PC-3 (cell line): ENCODE results near the gene EIF4EBP2. TPM values are rescaled to one million over a fixed set of nuclear protein-coding genes. Genes with fewer than 3 reads are reported as not detected.

Experiments
- ATAC-seq: fragments of 200-7000 bp; cut with Tn5 transposase; 2 replicates; pipeline ENCODE4 v1.9.1; 2020; ENCODE audit warnings: mild to moderate bottlenecking, moderate library complexity
- BruUV-seq: library from RNA; stranded (reverse); fragments of 400-500 nt; replicated peaks from 2 replicates; lab custom pipeline; 2021; lab: Mats Ljungman, UMichigan
- CTCF ChIA-PET: fragments of 300-600 bp; sonication (Branson Sonifier 250); formaldehyde crosslinking; loops from one replicate; lab custom pipeline; 2022; ENCODE audit warnings: antibody characterized with exemption; lab: Charles Lee
- POLR2A ChIA-PET: fragments of 300-600 bp; sonication (Branson Sonifier 250); formaldehyde crosslinking; loops from one replicate; lab custom pipeline; 2022; ENCODE audit warnings: antibody characterized with exemption; ENCODE audit not compliant: unreplicated experiment; lab: Charles Lee
- DNase-seq: peaks from one replicate; pipeline ENCODE4 v3.0.0-alpha.2; 2015
- H2AFZ ChIP-seq: fragments of 300-600 bp; sonication (generic); 2 replicates; pipeline ENCODE4 v1.6.0; 2016; ENCODE audit warnings: antibody characterized with exemption, low read length
- H3F3A ChIP-seq: fragments of 300-600 bp; sonication (generic); one replicate; pipeline ENCODE4 v1.6.0; 2017; ENCODE audit warnings: antibody characterized with exemption, low read length, control low read depth, mild to moderate bottlenecking; ENCODE audit not compliant: unreplicated experiment
- H3K27ac ChIP-seq: fragments of 300-600 bp; sonication (generic); 2 replicates; pipeline ENCODE4 v1.5.1; 2016; ENCODE audit warnings: mild to moderate bottlenecking, low read length
- H3K27me3 ChIP-seq: fragments of 300-600 bp; sonication (generic); 2 replicates; pipeline ENCODE4 v1.6.1; 2016; ENCODE audit warnings: low read length, mixed read lengths
- H3K36me3 ChIP-seq: fragments of 300-600 bp; sonication (generic); 2 replicates; pipeline ENCODE4 v1.6.1; 2016; ENCODE audit warnings: low read depth, mixed run types, low read length, mixed read lengths
- H3K4me1 ChIP-seq: fragments of 300-600 bp; sonication (generic); 2 replicates; pipeline ENCODE4 v1.5.1; 2016; ENCODE audit warnings: low read length; ENCODE audit not compliant: insufficient read depth
- H3K4me2 ChIP-seq: fragments of 300-600 bp; sonication (generic); 2 replicates; pipeline ENCODE4 v1.6.0; 2016; ENCODE audit warnings: low read length
- H3K4me3 ChIP-seq: fragments of 300-600 bp; sonication (generic); 2 replicates; pipeline ENCODE4 v1.5.1; 2016; ENCODE audit warnings: mild to moderate bottlenecking, low read length, mixed read lengths
- H3K79me2 ChIP-seq: fragments of 300-600 bp; sonication (generic); 2 replicates; pipeline ENCODE4 v1.6.1; 2017; ENCODE audit warnings: low read length, mixed read lengths
- H3K9ac ChIP-seq: fragments of 300-600 bp; sonication (generic); 2 replicates; pipeline ENCODE4 v1.6.0; 2016; ENCODE audit warnings: mild to moderate bottlenecking, low read length
- H3K9me2 ChIP-seq: fragments of 300-600 bp; sonication (generic); replicated peaks from 2 replicates; pipeline ENCODE4 v1.6.1; 2016; ENCODE audit warnings: mixed run types, low read length, mixed read lengths
- H3K9me3 ChIP-seq: fragments of 300-600 bp; sonication (generic); 2 replicates; pipeline ENCODE4 v1.6.1; 2016; ENCODE audit warnings: low read length, mixed read lengths
- H4K20me1 ChIP-seq: fragments of 300-600 bp; sonication (generic); 2 replicates; pipeline ENCODE4 v1.6.1; 2016; ENCODE audit warnings: low read length, mixed read lengths
- EZH2 ChIP-seq: fragments of 300-600 bp; sonication (generic); IDR thresholded peaks from one replicate; pipeline ENCODE4 v1.6.1; 2017; ENCODE audit warnings: antibody characterized with exemption, mild to moderate bottlenecking, low read length; ENCODE audit not compliant: unreplicated experiment
- EZH2phosphoT487 ChIP-seq: fragments of 300-600 bp; sonication (generic); IDR thresholded peaks from 2 replicates; pipeline ENCODE4 v1.6.1; 2018; ENCODE audit warnings: mild to moderate bottlenecking, antibody characterized with exemption, low read length, borderline replicate concordance
- intact Hi-C: fragments of 100-400 bp; cut with micrococcal nuclease; formaldehyde crosslinking; loops from 2 replicates; pipeline ENCODE4 v1.9.0; 2023
- total RNA-seq: library from RNA; depleted of rRNA; stranded (reverse); fragments of >200 nt; gene quantifications from 2 replicates; pipeline ENCODE4 v1.2.3, GENCODE V29; 2014
- TF ChIP-seq, protein P1 (sequence below): fragments of 300-600 bp; sonication (generic); conservative IDR thresholded peaks from 2 replicates; pipeline ENCODE4 v1.5.1; 2017; ENCODE audit warnings: antibody characterized with exemption, low read depth, mild to moderate bottlenecking, low read length

The EIF4EBP2 gene
- total RNA-seq, 1 experiment from 2014 or later, result 29.2 TPM

DNA sequence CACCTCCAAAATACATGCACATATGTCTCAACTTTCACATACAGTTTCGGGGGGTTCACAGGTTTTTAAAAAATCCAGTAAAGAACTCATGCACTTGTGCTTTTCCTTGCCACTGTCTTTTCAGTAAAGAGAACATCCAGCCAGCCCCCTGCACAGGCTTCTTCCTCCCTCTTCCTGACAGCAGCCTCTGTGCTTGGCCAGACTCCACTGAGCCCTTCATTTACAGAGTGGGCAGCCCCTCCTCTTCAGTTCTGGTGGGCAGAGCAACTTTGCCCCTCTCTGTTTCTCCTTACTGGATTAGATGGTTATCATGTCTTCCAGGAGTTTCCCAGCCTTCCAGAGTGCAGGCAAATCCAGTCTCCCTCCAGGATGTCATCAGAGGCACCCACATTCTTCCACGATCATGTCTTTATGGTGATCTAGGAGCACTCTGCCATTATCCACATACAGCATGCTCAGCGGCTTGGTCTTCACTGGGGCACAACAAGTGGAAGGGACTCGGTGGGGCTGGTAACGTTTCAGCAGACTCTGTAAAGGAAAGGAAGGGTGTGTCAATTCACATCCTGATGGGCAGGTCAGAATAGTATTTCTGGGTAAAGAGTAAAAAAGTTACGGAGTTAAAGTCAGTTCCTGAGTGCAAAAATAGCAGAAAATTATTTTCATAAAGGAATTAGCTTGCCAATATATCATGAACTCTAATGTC, 28.8 kb downstream of the EIF4EBP2 start:
- Histone ChIP-seq H3F3A (no peaks in the 10 kb centered on the region), H3K27me3 (no peaks in the 10 kb centered on the region), H2AFZ (no peak overlapping the region), H3K79me2 (no peaks in the 10 kb centered on the region), H3K9me3 (no peaks in the 10 kb centered on the region), H4K20me1 (no peaks in the 10 kb centered on the region), H3K4me1 (no peaks in the 10 kb centered on the region), H3K27ac (no peak overlapping the region), H3K9ac (no peak overlapping the region), H3K9me2 (no peaks in the 10 kb centered on the region), H3K4me2 (no peak overlapping the region), H3K4me3 (no peak overlapping the region), H3K36me3 (peaks cover 21% of the 10 kb centered on the region; the same call in 1 of the 2 replicates)
- intact Hi-C loops, result no loop called here
- no peak for ATAC-seq
- ChIA-PET POLR2A (no interaction called here), CTCF (interaction anchor here (0.6 kb wide), 1 partner anchor 27 kb away, joined by 3 read pairs; no protein-coding TSS in a partner anchor)
- DNase-seq, result no peak
- no TSS peak for BruUV-seq
- TF ChIP-seq, protein P1, sequence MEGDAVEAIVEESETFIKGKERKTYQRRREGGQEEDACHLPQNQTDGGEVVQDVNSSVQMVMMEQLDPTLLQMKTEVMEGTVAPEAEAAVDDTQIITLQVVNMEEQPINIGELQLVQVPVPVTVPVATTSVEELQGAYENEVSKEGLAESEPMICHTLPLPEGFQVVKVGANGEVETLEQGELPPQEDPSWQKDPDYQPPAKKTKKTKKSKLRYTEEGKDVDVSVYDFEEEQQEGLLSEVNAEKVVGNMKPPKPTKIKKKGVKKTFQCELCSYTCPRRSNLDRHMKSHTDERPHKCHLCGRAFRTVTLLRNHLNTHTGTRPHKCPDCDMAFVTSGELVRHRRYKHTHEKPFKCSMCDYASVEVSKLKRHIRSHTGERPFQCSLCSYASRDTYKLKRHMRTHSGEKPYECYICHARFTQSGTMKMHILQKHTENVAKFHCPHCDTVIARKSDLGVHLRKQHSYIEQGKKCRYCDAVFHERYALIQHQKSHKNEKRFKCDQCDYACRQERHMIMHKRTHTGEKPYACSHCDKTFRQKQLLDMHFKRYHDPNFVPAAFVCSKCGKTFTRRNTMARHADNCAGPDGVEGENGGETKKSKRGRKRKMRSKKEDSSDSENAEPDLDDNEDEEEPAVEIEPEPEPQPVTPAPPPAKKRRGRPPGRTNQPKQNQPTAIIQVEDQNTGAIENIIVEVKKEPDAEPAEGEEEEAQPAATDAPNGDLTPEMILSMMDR, result no peak
- no peak for TF ChIP-seq EZH2
- TF ChIP-seq EZH2phosphoT487, result no peak

DNA sequence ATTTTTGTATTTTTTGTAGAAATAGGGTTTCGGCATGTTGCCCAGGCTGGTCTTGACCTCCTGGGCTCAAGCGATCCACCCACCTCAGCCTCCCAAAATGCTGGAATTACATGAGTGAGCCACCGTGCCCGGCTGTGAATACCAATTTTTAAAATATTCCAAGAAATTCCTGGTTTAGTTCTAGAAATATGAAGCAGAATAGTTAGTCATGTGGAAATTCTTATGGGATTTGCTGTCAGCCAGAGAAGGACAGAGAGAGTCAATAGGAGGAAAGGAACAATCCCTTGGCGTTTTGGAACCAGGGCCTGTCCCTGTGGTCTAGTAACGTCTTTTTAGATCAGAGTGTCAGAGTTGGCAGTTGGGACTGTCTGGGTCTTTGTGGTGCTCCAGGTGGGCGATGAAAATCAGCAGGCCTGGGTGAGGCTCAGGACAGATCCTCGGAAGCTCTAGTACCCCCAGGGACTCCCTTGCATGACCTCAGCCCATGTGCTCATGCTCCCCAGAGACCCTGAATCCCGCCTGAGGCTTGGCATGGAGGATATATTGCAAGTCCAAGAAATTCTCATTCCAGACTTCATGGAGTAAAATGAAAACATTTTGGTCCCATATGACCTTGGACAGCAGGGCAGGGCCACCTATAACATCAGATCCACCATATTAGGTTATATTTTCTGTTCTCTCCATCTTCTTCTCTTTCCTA, 29.8 kb downstream of the EIF4EBP2 start:
- H3K27me3 ChIP-seq, result no peaks in the 10 kb centered on the region
- no peak overlapping the region for H2AFZ ChIP-seq
- CTCF ChIA-PET, result interaction anchor here (0.5 to 0.6 kb wide), 2 partner anchors 55 to 909 kb away, joined by 3 to 4 read pairs; no protein-coding TSS in a partner anchor
- no peak for DNase-seq
- peaks cover 12% of the 10 kb centered on the region; the same call in 1 of the 2 replicates for H3K36me3 ChIP-seq
- no peaks in the 10 kb centered on the region for H4K20me1 ChIP-seq
- no peak overlapping the region for H3K4me3 ChIP-seq
- POLR2A ChIA-PET, result no interaction called here
- ATAC-seq, result no peak
- BruUV-seq, result no TSS peak
- H3K9ac ChIP-seq, result no peak overlapping the region
- no peak overlapping the region for H3K4me2 ChIP-seq
- no peaks in the 10 kb centered on the region for H3F3A ChIP-seq
- TF ChIP-seq, protein P1, result no peak
- TF ChIP-seq EZH2phosphoT487 (no peak), EZH2 (no peak)
- no peak overlapping the region for H3K27ac ChIP-seq
- no peaks in the 10 kb centered on the region for H3K9me2 ChIP-seq
- no peaks in the 10 kb centered on the region for H3K9me3 ChIP-seq
- H3K4me1 ChIP-seq, result no peaks in the 10 kb centered on the region
- intact Hi-C loops, result no loop called here
- no peaks in the 10 kb centered on the region for H3K79me2 ChIP-seq
